Measurements from ENCODE around the gene GAS1. TPM values are rescaled to one million over a fixed set of nuclear protein-coding genes. Genes with fewer than 3 reads are reported as not detected.
A peak's percentile ranks its signal among the peaks of the same experiment; 100 is the strongest.

GAS1 gene
- polyA plus RNA-seq, 1 donor (not counting 4 experiments of a cell fraction or from before 2014, with no cell fraction given) = 0.75 TPM

- TF ChIP-seq EZH2 (IDR thresholded peaks at IDR 0.05; ENCODE audit: low read length) = no peak
- TF ChIP-seq CTCF (optimal IDR thresholded peaks at IDR 0.05 in 1 of 3, IDR thresholded peaks at IDR 0.05 in 1 of 3, conservative IDR thresholded peaks at IDR 0.05 in 1 of 3; ENCODE audit: extremely low read depth in 1 of 3, insufficient read depth in 2 of 3, low read length in 3 of 3) = peak in 1 of 3 experiments; percentile 41
- Histone ChIP-seq H3K4me1 (ENCODE audit: control insufficient read depth, extremely low read depth, insufficient read depth, low read length) (peaks cover 19% of the 10 kb centered on the region), H3K9me1 (ENCODE audit: control insufficient read depth, extremely low read depth, insufficient read depth, low read length) (no peaks in the 10 kb centered on the region), H3K4me3 (ENCODE audit: control insufficient read depth in 2 of 3, extremely low read depth in 1 of 3, insufficient read depth in 2 of 3, low read depth in 1 of 3, low read length in 3 of 3) (no peak overlapping the region), H3K36me3 (ENCODE audit: control insufficient read depth in 2 of 2, extremely low read depth in 1 of 2, insufficient read depth in 2 of 2, low read length in 2 of 2) (no peaks in the 10 kb centered on the region), H3K9me3 (ENCODE audit: control insufficient read depth, low read depth, low read length) (no peaks in the 10 kb centered on the region), H3K4me2 (ENCODE audit: control insufficient read depth, extremely low read depth, insufficient read depth, low read depth, low read length) (no peak overlapping the region), H3K27me3 (ENCODE audit: control insufficient read depth, extremely low read depth, insufficient read depth, low read length) (no peaks in the 10 kb centered on the region), H3K9ac (ENCODE audit: control insufficient read depth, extremely low read depth, insufficient read depth, low read length) (no peak overlapping the region), H4K20me1 (ENCODE audit: control insufficient read depth, extremely low read depth, insufficient read depth, low read length) (no peaks in the 10 kb centered on the region), H3K27ac (ENCODE audit: control insufficient read depth, insufficient read depth, low read length) (no peak overlapping the region), H3K79me2 (ENCODE audit: control insufficient read depth, insufficient read depth, low read length) (no peaks in the 10 kb centered on the region), H2AFZ (ENCODE audit: control insufficient read depth, low read length) (no peak overlapping the region)
- DNase-seq (ENCODE audit: low read depth, low spot score) = no peak
- FAIRE-seq = no peak
- dilution Hi-C loops (cut with MboI; ENCODE audit: extremely low pct_ligation_motif_present, low sequenced_read_pairs) = no loop called here
Observed at GRCh38 chr9:86974421-86974820, 27.1 kb upstream of the GAS1 start.

DNA sequence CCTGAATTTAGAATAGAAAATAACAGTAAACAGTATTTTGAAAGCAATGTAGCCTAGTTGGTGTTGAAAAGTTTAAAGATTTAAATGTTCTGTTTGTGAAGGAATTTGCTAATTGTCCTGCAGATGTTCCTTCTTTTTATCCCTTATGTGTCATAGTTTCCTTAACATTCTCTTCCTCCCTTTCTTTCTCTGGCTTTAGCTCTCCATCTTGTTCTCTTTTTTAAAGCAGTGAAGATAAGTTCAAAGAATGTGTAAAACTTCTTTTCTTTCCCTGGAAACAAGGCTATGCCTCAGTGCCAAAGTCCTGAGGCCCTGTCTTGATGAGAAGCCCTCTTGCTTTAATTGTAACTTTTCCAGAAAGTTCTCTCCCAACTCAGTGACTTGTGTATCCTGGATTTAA, 24.4 kb upstream of the GAS1 start:
- dilution Hi-C loops (cut with MboI; ENCODE audit: extremely low pct_ligation_motif_present, low sequenced_read_pairs) = no loop called here

More for the DNA sequence above, 24.4 kb upstream of the GAS1 start:
- Histone ChIP-seq H3K9me3 (ENCODE audit: control insufficient read depth, low read depth, low read length) (no peaks in the 10 kb centered on the region), H3K9me1 (ENCODE audit: control insufficient read depth, extremely low read depth, insufficient read depth, low read length) (no peaks in the 10 kb centered on the region), H3K4me2 (ENCODE audit: control insufficient read depth, extremely low read depth, insufficient read depth, low read depth, low read length) (no peak overlapping the region), H3K36me3 (ENCODE audit: control insufficient read depth in 2 of 2, extremely low read depth in 1 of 2, insufficient read depth in 2 of 2, low read length in 2 of 2) (no peaks in the 10 kb centered on the region), H4K20me1 (ENCODE audit: control insufficient read depth, extremely low read depth, insufficient read depth, low read length) (no peaks in the 10 kb centered on the region), H3K4me3 (ENCODE audit: control insufficient read depth in 2 of 3, extremely low read depth in 1 of 3, insufficient read depth in 2 of 3, low read depth in 1 of 3, low read length in 3 of 3) (no peak overlapping the region), H3K27ac (ENCODE audit: control insufficient read depth, insufficient read depth, low read length) (no peak overlapping the region), H3K27me3 (ENCODE audit: control insufficient read depth, extremely low read depth, insufficient read depth, low read length) (no peaks in the 10 kb centered on the region), H3K4me1 (ENCODE audit: control insufficient read depth, extremely low read depth, insufficient read depth, low read length) (peaks cover 10% of the 10 kb centered on the region), H2AFZ (ENCODE audit: control insufficient read depth, low read length) (no peak overlapping the region), H3K79me2 (ENCODE audit: control insufficient read depth, insufficient read depth, low read length) (no peaks in the 10 kb centered on the region), H3K9ac (ENCODE audit: control insufficient read depth, extremely low read depth, insufficient read depth, low read length) (no peak overlapping the region)
- TF ChIP-seq EZH2 (IDR thresholded peaks at IDR 0.05; ENCODE audit: low read length) (no peak), CTCF (optimal IDR thresholded peaks at IDR 0.05 in 1 of 3, IDR thresholded peaks at IDR 0.05 in 1 of 3, conservative IDR thresholded peaks at IDR 0.05 in 1 of 3; ENCODE audit: extremely low read depth in 1 of 3, insufficient read depth in 2 of 3, low read length in 3 of 3) (no peak)
- no peak for DNase-seq (ENCODE audit: low read depth, low spot score)
- FAIRE-seq = no peak
